WTC11 (cell line): ENCODE measurements around the gene UBXN6. TPM values are rescaled to one million over a fixed set of nuclear protein-coding genes. Genes with fewer than 3 reads are reported as not detected.

Experiments
- ATAC-seq: fragments of 200-7000 bp; cut with Tn5 transposase; 2 replicates; pipeline ENCODE4 v1.10.0; 2021; ENCODE audit warnings: mild to moderate bottlenecking, moderate library complexity
- CTCF ChIA-PET: fragments of 300-600 bp; sonication (Branson Sonifier 250); formaldehyde crosslinking; loops from one replicate; lab custom pipeline; 2021; ENCODE audit warnings: antibody characterized with exemption; lab: Charles Lee
- POLR2A ChIA-PET: fragments of 350-600 bp; sonication (Branson Sonifier 250); formaldehyde crosslinking; loops from one replicate; lab custom pipeline; 2021; ENCODE audit warnings: antibody characterized with exemption; lab: Charles Lee
- DNase-seq: peaks from one replicate; pipeline ENCODE4 v3.0.0; 2021; ENCODE audit warnings: low spot score
- H3K27ac Mint-ChIP-seq: 2 replicates; pipeline ENCODE4 v1.8.0; 2021; ENCODE audit warnings: mixed read lengths
- H3K27me3 Mint-ChIP-seq: 2 replicates; pipeline ENCODE4 v1.8.0; 2021; ENCODE audit warnings: low read depth, mild to moderate bottlenecking, moderate library complexity, mixed read lengths
- H3K36me3 Mint-ChIP-seq: 2 replicates; pipeline ENCODE4 v1.8.0; 2021; ENCODE audit warnings: mixed read lengths
- H3K4me1 Mint-ChIP-seq: 2 replicates; pipeline ENCODE4 v1.8.0; 2022; ENCODE audit warnings: mixed read lengths
- H3K4me3 Mint-ChIP-seq: 2 replicates; pipeline ENCODE4 v1.8.0; 2021; ENCODE audit warnings: mild to moderate bottlenecking, moderate library complexity, mixed read lengths
- H3K9me3 Mint-ChIP-seq: 2 replicates; pipeline ENCODE4 v1.8.0; 2021; ENCODE audit warnings: mixed read lengths
- AR ChIP-seq: fragments of 250-450 bp; sonication (Bioruptor Pico); IDR thresholded peaks from 2 replicates; pipeline ENCODE4 v1.9.0; 2021; ENCODE audit warnings: mild to moderate bottlenecking
- CBFB ChIP-seq: sonication (generic); formaldehyde crosslinking; IDR thresholded peaks from 2 replicates; pipeline ENCODE4 v1.8.1; 2022; ENCODE audit warnings: mild to moderate bottlenecking, low read depth, missing genetic modification reagents
- ERG ChIP-seq: fragments of 250-450 bp; sonication (Bioruptor Pico); IDR thresholded peaks from 2 replicates; pipeline ENCODE4 v1.8.0; 2021; ENCODE audit warnings: mild to moderate bottlenecking
- JAZF1 ChIP-seq: fragments of 250-450 bp; sonication (Bioruptor Pico); IDR thresholded peaks from 2 replicates; pipeline ENCODE4 v1.9.0; 2021; ENCODE audit warnings: moderate library complexity, mild to moderate bottlenecking, inconsistent platforms
- MLX ChIP-seq: sonication (generic); formaldehyde crosslinking; IDR thresholded peaks from 2 replicates; pipeline ENCODE4 v1.8.1; 2023; ENCODE audit warnings: mild to moderate bottlenecking, missing genetic modification reagents, moderate library complexity
- NR3C1 ChIP-seq: sonication (generic); formaldehyde crosslinking; conservative IDR thresholded peaks from 2 replicates; pipeline ENCODE4 v1.8.1; 2023; ENCODE audit warnings: low read depth, mild to moderate bottlenecking, missing genetic modification reagents
- RORB ChIP-seq: fragments of 250-450 bp; sonication (Bioruptor Pico); IDR thresholded peaks from 2 replicates; pipeline ENCODE4 v1.9.0; 2021; ENCODE audit warnings: mild to moderate bottlenecking
- ZNF671 ChIP-seq: fragments of 250-450 bp; sonication (Bioruptor Pico); IDR thresholded peaks from 2 replicates; pipeline ENCODE4 v1.8.0; 2021; ENCODE audit warnings: mild to moderate bottlenecking
- total RNA-seq: library from RNA; stranded (reverse); gene quantifications from 3 replicates; pipeline ENCODE4 v1.2.3, GENCODE V29; 2021
- TF ChIP-seq, protein P1 (sequence below): sonication (generic); formaldehyde crosslinking; IDR thresholded peaks from 2 replicates; pipeline ENCODE4 v1.8.1; 2022; ENCODE audit warnings: missing genetic modification reagents, borderline replicate concordance
- TF ChIP-seq, protein P2 (sequence below): sonication (generic); formaldehyde crosslinking; IDR thresholded peaks from 2 replicates; pipeline ENCODE4 v1.8.0; 2022; ENCODE audit warnings: mild to moderate bottlenecking, missing genetic modification reagents

UBXN6 gene
- total RNA-seq, 1 experiment from 2014 or later: 34.8 TPM

GRCh38 chr19:4454747-4455718 is 2.6 kb downstream of the UBXN6 start:
- POLR2A ChIA-PET: no interaction called here

More at GRCh38 chr19:4454747-4455718, 2.6 kb downstream of the UBXN6 start:
- no peak for DNase-seq
- TF ChIP-seq ERG (CRISPR knock-in tag): no peak
- TF ChIP-seq AR (CRISPR knock-in tag): no peak
- TF ChIP-seq, protein P1, sequence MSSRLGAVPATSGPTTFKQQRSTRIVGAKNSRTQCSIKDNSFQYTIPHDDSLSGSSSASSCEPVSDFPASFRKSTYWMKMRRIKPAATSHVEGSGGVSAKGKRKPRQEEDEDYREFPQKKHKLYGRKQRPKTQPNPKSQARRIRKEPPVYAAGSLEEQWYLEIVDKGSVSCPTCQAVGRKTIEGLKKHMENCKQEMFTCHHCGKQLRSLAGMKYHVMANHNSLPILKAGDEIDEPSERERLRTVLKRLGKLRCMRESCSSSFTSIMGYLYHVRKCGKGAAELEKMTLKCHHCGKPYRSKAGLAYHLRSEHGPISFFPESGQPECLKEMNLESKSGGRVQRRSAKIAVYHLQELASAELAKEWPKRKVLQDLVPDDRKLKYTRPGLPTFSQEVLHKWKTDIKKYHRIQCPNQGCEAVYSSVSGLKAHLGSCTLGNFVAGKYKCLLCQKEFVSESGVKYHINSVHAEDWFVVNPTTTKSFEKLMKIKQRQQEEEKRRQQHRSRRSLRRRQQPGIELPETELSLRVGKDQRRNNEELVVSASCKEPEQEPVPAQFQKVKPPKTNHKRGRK (CRISPR knock-in tag): no peak
- TF ChIP-seq CBFB (CRISPR knock-in tag): no peak
- TF ChIP-seq ZNF671 (CRISPR knock-in tag): no peak
- TF ChIP-seq, protein P2, sequence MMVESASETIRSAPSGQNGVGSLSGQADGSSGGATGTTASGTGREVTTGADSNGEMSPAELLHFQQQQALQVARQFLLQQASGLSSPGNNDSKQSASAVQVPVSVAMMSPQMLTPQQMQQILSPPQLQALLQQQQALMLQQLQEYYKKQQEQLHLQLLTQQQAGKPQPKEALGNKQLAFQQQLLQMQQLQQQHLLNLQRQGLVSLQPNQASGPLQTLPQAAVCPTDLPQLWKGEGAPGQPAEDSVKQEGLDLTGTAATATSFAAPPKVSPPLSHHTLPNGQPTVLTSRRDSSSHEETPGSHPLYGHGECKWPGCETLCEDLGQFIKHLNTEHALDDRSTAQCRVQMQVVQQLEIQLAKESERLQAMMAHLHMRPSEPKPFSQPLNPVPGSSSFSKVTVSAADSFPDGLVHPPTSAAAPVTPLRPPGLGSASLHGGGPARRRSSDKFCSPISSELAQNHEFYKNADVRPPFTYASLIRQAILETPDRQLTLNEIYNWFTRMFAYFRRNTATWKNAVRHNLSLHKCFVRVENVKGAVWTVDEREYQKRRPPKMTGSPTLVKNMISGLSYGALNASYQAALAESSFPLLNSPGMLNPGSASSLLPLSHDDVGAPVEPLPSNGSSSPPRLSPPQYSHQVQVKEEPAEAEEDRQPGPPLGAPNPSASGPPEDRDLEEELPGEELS (CRISPR knock-in tag): no peak
- no peak for TF ChIP-seq MLX (CRISPR knock-in tag)
- TF ChIP-seq JAZF1 (CRISPR knock-in tag): no peak
- no peak for TF ChIP-seq RORB (CRISPR knock-in tag)
- no peak for TF ChIP-seq NR3C1 (CRISPR knock-in tag)
- TF ChIP-seq, all 79 proteins: peak for 0
- ATAC-seq: no peak
- Mint-ChIP-seq H3K27me3 (no peaks in the 10 kb centered on the region), H3K36me3 (peaks cover 2% of the 10 kb centered on the region; the same call in 1 of the 2 replicates), H3K27ac (no peak overlapping the region), H3K4me3 (no peak overlapping the region), H3K4me1 (peaks cover 9% of the 10 kb centered on the region), H3K9me3 (no peaks in the 10 kb centered on the region)
- CTCF ChIA-PET: no interaction called here
